NCI-H1417 treated with DMSO at 0.1 percent for 48 hours (cell line): Measurements from ENCODE around the gene EEIG2.
A peak's percentile ranks its signal among the peaks of the same experiment; 100 is the strongest.

Source experiments
- DNase-seq: peaks from one replicate; lab custom pipeline; 2025; lab: John Stamatoyannopoulos, UW

The EEIG2 gene

DNA sequence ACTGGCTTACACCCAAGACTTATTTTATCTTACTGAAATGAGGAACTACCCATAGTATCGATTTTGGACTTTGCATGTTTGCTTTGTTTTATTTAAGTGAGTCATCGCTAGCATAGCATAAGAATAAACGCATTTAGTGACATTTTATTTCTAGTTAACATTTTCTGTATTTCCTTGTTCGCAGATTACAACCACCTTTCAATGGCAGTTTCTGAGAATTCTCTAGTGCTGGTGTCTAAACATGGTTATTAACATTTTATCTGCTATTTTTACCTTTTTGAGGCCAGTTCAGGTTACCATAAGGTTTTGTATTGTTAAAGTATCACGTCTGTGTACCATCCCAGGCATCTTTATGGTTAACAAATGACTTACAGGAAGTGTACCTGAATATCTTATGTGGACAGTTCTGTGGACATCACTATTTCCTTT is 24.5 kb downstream of the EEIG2 start:
- DNase-seq: no peak

DNA sequence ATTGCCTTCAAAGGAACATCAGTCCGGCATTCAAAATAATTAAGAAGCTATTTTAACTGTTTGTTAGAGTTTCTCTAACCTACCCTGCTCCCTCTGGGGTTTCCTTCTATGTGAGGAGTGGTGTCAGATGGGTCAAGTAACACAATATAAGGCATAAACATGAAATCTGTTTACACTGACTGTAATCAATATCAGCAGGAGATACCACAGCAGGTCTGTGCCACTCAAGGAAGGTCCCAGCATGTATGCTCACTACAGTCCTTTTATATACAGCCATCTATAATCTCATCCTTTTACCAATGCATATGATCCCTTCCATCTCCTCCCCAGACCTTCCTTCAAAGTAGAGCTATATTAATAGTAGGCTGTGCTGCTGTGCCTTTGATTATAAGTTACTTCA is 25.4 kb downstream of the EEIG2 start:
- DNase-seq: no peak

DNA sequence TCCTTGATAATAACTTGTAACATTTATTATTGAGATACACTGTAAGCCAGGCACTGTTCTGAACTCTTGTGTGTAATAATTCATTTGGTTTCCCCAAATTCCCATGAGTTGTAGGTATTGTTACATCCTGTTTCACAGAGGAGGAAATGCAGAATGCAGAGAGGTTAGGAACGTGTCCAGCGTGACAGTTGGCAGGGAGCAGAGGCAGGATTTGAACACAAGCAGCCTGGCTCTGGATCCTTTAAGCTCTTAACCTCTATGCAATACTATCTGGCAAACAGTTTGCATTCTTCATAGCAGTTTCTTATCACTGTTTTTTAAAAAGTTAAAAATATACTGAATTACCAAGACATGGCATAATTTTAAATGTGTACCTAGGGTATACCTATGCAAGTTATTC is 30.5 kb downstream of the EEIG2 start:
- no peak for DNase-seq

DNA sequence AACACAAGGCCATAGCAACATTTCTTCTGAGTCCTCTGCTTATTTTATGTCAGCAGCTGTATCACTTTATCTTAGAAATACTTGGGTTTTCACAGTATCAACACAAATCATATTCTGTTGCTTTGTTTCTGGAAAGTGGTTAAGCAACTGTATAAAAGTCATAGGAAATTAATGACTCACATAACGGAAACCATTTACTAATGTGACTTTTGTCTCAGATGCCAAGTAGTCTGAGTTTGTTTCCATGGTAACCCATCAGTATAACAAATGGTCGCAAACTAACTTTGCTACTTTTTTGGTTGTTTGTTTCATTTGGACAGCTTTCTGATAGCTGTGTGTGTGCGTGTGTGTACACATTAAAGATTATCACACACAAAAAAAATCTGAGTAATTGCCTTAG is 31.1 kb downstream of the EEIG2 start:
- no peak for DNase-seq

DNA sequence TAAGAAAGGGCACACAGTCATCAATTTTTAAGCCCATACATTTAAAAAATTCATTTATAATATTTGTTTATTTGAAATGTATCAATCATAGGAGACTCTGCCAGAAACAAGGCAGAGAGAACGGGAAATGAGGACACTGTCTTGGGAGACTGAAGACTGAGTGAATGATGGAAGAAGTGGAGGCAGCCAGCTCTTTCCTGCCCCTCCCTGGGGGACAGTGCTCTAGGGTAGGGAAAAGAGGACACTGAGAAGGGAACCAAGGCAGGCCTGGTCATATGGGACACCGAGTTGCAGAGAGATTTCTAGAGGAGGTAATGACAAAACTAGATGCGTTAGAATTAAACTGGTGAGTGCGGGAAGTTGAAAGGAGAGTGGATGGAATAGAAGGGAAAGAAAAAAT is 31.6 kb downstream of the EEIG2 start:
- no peak for DNase-seq

DNA sequence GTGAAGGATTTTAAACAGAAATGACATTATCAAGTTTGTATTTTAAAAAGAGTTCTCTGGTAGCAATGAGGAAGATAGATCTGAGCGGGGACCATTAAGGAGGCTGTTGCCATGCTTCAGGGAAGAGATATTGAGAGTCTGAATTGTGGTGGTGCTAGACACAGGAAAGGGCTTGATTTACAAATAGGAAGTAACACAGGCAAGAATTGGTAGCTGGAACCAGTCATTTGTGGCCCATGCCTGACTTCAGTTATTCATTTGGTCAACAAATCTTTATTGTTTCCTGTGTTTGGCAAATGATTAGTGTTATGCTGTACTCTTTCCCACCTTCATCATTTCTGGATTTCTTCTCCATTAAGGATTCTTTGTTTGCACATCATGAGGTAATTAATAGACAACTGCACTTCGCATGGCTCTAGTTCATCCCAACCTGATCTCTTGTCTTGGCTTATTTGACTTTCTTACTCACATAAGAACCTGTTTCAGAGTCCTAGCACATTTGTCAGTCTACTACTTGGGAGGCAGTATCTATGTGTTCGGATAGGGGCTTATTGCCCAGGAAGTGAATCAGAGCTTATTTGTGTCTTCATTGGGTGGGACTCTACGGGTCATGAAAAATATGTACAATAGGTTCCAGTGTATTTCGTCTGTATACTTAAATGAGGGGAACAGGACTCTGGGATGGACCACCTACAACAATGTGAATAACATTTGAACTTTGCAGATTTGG is 32.3 kb downstream of the EEIG2 start:
- DNase-seq: no peak

DNA sequence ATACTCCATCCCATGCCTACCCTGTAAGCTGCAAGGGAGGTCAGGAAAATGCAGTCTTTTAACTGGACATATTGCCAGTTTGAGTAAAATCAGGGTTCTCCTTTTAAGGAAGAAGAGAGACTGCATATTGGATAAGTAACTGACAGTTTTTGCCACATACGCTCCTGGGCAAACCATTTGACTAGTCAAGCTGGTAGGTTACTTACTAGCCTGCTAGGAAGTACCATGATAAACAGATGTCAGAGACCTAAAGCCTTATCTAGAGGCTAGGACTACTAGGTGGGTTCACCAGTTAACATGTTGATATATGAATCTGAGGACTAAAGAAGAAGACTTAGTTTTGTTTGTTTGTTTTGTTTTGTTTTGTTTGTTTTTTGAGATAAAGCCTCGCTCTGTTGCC is 33.5 kb downstream of the EEIG2 start:
- no peak for DNase-seq

DNA sequence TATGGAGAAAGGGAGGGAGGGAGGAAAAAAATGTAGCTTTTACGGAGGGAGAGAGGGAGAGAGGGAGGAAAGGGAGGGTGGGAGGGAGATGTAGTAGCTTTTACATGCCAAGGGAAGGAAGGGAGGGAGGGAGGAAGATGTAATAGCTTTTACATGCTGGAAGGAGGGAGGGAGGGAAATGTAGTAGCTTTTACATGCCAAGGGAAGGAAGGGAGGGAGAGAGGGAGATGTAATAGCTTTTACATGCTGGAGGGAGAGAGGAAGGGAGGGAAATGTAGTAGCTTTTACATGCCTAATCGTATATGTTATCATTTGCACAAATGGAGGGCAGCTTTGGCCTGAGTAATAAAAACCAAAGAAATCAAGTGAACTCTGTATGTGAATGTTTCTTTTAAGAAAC is 35.6 kb downstream of the EEIG2 start:
- no peak for DNase-seq

DNA sequence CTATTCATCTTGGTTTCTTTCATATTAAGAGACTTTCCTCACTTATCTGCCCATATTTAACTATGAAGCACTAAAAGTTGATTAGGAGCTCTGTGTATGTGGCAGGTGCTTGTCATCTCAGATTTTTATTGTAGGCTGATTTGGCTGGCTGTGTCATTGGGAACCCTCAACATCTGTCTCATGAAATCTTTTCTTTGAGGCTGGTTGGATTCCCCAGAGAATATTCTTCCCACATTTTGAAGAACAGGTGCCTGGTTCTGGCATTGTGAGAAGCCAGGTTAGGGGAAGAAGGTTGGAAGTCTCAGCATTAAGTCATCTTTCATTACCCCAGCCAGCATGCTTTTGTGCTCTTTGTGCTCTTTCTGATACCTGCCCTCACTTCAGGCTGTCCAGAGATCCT is 37.1 kb downstream of the EEIG2 start:
- DNase-seq: no peak

DNA sequence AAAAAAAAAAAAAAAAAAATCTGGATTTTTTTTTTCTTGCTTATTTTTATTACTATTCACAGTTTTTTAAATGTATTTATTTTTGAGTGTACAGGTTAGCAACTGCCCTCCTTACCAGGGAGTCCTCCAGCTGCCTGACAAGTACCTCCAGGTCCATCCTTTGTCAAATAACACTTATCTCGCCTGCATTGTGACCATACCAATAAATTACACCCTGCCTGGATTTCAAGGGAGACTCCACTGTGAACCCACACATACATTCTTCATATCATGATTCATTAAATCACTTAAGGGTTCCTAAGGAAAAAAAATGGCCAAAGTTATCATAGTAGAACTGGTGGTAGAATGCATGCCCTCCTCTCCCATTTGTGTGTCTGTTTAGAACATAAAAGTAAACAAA is 38.4 kb downstream of the EEIG2 start:
- DNase-seq: no peak

DNA sequence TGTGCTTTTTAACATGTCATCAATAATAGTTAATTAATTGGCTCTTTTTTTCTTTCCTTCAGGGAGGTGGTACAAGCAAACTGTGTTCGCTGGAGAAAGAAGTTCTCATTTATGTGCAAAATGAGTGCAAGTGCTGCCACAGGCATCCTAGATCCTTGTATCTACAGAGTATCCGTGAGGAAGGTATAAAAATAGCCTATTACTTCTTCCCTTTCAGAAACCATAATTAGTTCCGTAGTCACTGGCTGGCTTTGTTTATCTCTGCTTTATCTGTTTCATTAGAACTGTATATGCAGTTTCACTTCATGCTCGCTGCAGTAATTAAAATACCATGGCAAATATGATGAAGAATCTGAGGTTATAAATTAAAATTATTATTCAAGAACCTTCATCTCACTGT is 40.6 kb downstream of the EEIG2 start:
- no peak for DNase-seq

DNA sequence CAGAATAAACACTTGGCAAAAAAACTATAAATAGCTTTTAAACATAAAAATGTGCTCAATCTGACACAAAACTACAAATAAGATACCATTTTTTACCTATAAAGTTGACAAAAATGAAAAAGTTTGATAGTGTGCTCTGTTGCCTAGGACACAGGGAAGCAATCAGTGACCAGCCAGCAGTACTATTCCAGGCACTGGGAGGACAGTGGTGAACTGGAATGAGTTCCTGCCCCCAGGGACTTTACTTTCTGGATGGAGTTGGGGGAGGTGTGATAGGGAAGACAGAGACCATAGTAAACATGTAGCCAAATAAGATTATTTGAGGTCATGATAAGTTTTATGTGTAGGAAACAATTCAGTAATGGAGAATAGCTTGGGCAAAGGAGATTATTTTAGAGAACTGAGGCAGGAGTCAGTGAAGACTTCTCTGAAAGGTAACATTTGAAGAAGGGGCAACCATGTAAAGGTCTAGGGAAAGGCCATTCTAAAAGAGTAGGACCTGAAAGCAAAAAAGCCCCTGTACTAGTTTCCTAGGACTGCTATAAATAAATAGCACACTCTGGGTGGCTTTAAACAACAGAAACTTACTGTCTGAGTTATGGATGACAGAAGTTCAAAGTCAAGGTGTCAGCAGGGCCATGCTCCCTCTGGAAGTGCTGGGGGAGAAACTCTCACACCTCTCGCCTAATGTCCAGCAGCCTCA is 42.0 kb downstream of the EEIG2 start:
- DNase-seq: no peak

DNA sequence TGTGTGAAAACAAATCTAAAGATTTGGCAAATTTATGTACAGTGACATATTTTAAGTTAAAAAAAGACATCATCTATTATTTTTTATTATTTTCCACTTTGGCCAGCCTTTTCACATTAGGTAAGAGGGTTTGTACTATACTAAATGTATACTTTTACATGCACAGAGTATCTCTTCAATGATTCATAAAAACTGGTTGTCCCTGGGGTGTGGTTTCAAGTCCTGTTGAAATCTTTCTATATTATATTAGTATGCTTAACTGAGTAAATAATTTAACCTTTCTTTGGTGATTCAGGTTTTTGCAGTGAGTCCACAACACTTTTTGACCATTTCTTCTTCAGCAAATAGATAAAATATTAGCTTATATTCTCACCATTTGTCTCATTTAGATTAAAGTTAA is 45.7 kb downstream of the EEIG2 start:
- no peak for DNase-seq

DNA sequence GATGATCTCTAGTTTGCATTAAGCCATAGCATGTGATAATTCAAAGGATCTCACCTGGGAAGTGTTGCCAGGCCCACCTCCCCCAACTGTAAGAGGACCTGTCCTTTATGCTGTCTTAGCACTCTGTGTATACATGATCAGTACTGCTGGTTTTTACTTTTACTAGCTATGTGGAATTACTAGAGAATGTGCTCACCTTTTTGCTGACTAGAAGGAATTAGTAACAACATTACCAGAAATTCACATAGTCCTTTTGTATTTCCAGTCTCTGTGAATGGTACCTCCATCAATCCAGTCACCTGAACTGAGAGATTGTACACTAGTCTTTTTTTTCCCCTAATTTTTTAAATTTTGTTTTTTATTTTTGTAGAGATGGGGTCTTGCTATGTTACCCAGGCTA is 46.6 kb downstream of the EEIG2 start:
- no peak for DNase-seq

DNA sequence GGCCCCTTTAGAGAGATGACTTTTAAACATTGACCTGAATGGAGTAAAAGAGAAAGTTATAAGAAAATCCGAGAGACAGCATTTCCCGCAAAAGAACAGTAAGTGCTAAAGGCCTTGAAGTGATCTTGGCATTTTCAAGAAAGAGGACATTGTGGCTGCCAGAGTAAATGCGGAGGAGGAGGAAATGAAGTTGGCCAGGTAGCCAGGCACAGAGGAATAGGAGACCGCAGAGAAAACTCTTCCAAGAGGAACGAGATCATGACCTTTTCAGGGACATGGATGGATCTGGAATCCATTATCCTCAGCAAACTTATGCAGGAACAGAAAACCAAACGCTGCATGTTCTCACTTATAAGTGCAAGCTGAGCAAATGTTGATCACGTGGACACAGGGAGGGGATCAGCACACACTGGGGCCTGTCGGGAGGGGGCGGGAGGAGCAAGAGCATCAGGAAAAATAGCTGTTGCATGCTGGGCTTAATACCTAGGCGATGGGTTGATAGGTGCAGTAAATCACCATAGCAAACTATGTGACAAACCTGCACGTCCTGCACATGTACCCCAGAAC is 49.7 kb downstream of the EEIG2 start:
- DNase-seq: peak; percentile 51
